IPS DF 19.7 (cell line): ENCODE results near the gene NASP.

Experiments
- DNase-seq: peaks from one replicate; pipeline ENCODE4 v3.0.0-alpha.2; 2013; ENCODE audit warnings: low read depth, low spot score

Gene NASP

DNA sequence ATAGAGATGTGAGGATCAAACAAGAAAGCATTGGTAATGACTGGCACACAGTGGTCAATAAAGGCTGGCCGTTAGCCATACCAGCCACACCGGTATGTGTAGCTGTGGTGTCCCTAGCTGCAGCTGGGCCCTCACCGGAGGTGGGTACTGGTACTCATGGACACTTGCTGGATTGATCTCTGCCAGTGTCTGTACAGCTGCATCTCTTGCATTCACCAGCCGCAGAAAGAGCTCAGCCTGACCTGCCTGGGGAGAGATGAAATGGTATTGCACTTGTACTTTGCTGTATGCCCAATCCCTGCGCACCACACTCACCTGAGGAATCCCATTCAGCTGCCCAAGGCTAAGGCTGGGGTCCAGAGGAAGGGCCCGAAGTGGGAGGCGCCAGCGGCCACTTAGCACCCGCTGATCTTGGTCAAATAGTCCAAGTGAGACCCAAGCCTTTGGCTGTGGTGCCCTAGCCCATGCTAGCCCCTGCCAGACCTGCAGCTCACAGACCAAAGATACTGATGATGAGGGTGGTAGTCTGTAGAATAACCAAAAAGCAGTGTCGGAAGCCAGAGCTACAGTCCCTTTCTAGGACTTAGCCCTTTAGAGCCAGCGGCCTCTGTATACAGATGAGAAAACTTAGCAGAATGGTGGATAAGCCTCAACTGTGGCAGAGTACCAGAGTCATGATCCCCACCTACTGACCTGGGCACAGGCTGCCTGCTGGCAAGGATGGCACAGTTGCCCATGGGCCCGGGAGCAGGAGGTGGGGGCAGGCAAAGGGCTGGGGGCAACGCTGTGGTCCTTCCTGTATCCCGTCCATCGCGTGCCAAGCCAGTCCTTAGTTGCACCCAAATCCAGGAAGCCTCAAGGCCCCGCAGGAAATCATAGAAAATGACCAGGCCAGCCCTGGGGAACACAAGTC is 37.0 kb downstream of the NASP start:
- no peak for DNase-seq

DNA sequence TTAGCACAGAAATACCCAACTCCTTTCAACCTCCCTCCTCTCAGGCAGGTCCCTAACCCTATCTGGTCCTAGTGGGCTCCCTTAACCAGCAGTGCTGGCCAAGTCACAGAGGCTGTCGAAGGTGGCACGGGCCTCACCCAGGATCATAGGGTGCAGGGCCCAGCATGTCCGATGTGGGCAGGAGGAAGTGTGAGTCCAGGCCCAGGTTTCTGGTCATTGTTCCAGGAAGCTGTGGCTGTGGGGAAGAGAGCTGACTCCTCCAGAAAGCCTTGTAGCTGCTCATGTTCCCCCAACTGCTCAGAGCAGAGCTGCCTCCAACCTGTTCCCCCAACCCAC is 37.6 kb downstream of the NASP start:
- no peak for DNase-seq

DNA sequence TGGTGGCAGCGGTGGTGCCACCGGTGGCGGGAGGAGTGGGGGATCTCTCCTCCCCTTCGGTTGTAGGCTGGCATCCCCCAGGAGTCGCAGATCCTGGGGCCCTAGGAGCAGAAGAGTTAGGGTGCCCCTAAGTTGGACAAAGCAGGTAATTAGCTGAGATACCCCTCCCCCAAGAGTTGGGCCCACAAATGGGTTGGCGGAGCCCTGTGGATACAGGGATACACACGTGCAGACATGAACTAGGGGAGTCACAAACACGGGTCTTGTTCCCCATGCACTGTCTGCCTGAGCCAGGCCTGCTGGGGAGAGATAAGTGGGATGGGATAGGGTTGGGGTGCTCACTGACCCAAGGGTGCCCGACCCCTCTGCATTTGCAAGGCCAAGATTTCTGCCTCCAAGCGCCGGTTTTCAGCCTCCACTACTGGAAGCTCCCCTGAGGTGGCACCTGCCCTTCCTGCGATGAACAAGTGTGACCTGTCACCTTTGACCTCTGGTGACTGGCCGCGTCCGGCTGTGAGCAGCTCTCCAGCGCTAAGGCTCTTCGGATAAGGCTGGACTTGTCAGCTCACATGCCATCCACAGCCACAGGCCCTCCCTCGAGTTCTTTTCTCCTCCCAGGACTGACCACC is 38.2 kb downstream of the NASP start:
- no peak for DNase-seq

DNA sequence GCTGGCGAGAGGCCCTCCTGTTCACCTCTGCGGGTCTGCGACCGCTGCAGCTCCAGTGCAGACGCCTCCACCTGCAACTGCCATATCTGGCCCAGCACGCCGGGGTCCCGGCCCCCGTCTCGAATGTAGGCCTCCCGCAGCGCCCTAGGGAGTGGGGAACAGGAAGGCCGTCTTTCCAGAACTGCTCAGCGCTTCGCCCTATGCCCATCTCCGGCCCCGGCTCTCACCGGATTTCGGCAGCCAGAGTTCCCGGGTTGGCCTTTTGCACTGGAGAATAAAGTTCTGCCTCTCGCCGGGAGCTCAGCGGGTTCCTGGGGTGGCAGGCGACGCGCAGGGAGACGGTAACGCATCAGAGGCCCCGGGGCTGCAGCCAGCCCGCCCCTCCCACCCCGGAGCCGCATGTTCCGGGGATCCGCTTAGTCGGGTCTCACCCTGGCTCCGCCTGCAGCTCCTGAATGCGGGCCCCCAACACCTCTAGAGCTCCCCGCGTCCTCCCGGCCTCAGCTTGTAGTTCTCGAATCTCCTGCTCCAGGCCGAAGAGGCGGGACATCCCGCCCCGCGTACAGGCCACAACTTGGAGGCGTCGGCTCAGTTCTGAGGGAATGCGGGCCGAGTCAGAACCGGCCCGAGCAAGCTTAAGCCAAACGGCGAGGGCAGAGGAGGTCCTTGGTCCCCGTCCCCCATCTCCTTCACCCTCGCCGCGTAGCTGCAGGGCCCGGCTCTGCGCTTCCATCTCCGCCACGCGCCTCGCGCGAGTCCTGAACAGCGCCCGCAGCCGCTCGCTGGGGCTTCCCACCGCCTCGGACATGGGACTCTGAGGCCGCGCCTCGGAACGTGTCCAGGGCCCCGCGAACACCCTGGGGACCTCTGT is 38.9 kb downstream of the NASP start:
- DNase-seq: no peak

DNA sequence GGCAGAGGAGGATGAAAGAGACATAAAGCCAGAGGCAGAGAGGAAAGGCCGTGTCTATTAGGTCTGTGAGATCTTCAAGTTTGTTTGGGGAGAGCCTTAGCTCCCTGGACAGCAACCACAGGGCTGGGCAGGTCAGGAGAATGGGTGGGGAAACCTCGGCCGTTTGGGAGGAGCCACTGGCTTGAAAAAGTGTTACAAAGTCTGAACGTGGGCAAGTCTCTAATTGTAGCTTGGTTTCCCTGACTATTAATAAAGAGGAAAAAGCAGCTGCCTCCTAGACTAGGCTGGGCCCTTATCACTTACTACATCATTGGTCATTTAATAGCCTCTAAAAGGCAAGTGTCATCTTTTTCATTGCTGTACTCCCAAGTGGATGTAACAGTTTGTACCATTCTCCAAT is 40.1 kb downstream of the NASP start, which contains the start of gene CCDC17:
Gene CCDC17 (minus strand): TSS at position 83 of the 400 bp plus-strand sequence. CDS start 145 bp downstream, outside the sequence.
- DNase-seq: no peak

DNA sequence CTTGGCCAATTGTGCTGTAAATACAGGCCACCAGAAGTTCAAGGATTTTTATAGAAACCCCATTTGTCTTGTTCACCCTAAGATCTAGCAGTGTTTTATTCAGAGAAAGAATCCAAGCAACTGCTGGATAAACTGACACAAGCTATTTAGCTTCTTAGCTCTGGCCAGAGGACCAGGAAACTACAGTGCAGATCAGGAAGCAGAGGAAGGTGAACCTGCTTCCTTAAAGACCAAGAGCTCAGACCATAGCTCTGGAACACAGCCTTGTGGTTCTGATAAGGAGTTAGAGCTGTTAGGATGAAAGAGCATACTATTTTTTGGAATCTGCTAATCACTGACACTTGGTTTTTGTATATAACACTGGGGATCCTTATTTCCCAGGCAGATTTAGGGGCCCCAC is 45.2 kb downstream of the NASP start:
- no peak for DNase-seq

DNA sequence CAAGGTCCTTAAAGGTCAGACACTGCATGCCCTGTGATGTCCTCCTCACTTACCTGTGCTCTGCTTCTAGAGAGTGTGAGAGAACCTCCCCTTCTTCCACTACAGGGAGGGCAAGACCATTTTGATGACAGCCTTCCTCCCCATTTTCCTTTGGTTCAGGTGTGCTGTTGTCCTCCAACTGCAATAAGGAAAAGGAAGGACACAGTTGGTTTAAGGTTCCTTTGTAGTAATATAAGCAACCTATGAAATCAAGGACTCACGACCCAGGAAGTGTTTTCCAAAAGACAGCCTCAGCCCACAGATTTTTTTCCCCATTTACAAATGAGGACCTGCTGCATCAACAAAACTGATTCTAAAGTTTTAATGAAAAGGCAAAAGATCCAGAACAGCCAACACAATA is 46.6 kb downstream of the NASP start:
- DNase-seq: no peak

DNA sequence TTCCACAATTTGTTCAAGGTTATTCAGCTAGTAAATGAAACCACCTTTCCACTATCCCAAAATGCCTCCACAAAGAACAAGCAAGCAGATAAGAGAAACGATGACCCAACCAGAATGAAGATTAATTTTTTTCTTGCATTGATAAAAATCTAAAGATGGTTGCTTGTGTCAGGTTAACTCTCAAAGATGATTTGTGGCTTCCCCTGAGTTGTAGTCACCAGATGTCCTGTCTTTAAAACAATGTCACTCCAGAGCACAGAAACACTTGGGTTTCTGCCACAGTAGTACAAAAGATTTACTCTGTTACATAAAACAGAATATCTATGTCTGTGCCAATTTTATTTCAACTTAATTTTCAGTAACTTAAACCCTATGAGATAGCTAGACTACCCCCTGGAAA is 51.4 kb downstream of the NASP start:
- no peak for DNase-seq

DNA sequence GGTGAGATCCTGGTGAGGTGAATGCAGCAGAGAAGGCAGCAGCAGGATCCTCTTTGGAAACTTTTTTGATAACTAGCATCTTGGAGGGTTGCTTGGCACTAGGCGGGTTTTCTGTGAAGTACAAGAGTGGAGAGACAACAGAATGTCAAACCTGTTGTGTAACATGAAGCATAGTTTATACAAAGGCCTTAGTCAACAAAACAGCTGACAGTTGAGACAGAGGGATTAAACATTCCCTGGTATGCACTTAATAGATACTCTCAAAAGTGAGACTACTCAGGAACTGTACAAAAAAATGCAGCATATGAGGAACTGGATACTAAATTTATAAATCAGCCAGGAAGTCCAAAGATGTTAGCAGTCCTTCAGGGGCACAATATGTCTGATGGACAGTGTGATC is 56.5 kb downstream of the NASP start:
- no peak for DNase-seq

DNA sequence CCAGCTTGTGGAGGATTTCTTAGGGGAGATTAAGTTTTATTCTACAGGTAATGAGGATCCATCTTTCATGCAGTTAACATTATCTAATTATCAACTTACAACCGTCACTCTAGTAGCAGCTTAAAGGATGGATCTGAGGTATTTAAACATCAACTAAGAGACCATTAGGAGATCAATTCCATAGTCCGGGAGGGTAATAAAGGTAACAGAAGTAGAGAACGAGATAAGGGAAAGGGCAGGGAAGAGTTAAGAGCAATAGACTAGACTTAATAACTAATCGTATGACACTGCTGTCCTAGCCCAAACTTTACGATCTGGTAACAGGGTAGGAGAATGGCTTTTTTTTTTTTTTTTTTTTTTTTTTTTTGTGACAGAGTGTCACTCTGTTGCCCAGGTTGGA is 59.5 kb downstream of the NASP start:
- DNase-seq: no peak

DNA sequence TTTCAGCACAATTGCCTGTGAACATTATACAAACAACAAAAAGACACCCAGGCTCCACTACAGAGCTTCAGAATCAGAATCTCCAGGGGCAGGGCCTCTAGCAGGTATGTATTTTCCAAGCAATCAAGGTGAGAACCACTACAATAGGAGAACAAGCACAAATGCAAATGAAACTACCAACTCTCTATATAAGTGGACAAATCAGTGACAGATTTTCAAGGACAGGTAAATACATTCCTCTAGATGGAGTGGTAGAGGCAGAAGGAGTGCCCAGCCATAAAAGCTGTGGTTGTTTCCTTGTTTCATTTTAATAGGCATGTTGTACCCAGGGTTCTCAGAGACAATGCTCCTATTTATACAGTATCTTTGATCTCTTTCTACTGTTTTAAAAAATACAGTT is 60.1 kb downstream of the NASP start:
- no peak for DNase-seq

DNA sequence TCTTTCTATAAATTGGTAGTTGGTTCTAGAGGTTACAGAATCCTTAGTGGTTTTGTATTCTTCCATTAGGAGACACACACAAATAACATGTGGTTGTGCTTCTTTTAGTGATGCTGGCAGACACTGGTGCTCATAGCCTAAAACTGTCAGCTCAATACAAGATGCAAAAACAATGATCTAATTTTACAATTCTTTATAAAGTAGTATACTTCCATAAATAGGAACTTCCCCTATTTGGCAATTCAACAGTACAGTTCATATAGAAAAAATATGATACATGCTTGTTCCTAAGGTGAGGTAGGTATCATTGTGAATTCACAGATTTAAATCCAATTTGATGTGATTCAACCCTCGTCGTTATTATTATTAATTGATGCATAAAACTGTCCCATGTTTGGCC is 60.8 kb downstream of the NASP start:
- DNase-seq: no peak

DNA sequence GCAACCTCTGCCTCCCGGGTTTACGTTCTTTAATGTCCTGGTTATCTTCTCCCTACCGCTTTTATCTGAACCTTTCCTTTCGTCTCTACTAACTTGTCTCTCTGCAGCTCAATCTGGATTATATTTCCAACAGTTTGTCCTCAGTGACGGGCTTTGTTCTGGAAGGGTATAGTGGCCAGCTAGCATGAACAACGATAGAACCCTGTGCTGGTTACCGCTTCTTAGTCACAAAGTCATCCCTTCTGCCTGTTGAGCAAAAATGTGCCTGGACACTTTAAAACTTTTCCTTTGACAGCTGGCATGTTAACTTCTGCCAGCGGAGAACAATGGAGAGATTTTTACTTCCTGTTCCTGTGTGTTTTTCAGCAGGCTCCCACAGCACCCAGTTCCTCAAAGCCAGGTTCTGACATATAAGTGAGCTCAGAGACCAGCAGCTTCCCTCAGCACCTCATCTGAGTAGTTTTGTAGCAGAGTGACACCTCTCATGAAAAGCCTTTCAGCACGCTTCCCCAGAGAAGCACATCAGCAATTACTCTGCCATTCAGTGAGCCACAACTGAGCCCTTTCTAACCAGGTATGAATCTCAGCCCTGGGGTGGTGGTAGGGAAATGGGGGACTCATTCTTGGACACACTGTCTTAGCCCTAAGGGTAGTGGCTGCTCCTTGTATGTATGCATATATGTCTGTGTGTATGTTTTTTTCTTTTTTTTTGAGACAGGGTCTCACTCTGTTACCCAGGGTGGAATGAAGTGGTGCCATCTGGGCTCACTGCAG is 63.6 kb downstream of the NASP start:
- DNase-seq: no peak

DNA sequence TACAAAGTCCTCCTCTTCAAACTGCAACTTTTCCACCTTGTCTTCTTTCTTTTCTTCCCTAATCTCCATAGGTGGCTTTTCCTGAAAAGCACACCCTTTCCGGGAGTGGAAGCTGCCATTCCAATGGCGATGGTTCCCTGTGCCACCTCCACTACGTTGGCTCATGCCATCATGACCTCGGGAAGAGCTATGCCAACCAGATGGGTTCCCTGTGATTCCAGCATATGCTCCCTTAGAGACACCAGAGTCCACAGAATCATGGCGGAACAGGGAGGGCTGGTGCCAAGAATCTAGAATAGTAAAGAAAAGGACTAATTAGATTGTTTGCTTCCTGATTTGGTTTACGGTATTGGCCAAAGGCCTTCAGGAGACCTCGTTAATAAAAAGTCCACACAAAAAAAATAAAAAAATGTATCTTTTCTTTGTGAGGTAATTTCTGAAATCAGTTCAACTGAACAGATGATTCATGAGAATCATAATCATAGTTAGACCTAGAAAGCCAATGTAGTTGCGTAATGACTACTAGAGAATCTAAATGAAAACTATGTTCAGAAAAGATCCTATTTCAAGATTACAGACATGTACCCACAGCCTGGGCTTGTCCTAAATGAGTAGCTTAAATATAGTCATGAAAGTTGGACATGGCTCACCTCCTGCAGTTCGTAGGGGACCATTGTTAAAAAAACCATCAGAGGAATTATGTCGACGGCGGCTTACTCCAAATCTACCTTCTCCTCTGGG is 70.9 kb downstream of the NASP start:
- no peak for DNase-seq

DNA sequence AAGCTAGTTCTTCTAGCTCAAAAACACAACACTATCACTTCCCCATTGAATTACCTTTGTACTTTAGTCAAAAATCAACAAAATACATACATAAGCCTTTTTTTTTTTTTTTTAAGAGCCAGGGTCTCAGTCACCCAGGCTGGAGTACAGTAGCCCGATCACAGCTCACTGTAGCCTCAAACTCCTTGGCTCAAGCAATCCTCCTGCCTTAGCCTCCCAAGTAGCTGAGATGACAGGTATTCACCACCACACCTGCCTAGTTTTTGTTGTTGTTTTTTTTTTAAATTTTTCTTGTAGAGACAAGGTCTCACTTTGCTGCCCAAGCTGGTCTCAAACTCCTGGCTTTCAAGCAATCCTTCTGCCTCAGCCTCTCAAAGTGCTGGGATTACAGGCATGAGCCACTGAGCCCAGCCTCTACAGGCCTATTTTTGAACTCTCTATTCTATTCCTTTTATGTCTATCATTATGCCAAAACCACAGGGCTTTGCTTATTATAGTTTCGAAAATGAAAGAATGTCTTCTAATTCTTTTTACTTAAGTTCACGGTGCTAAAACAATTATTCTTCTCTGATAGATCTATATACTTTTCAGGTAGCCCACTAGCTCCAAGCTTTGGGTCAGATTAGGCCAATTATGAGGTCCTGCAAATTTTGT is 72.9 kb downstream of the NASP start:
- no peak for DNase-seq

DNA sequence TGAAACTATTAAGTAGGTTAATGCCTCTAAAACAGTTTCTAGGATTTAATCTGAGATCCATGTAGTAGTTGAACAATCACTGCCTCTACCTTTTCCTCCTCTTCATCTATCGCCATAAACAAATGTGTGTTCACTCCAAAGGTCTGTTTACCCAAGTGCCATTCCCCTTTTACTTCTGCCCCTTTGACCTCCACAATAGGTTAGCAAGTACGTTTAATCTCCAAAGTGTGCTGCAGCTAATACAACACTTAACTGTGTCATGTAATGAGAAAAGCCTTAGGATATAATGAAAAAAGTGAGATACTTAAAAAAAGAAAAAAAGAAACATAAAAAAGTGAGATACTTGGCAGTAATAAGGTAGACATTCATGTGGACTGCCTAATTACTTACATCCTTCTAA is 74.3 kb downstream of the NASP start:
- DNase-seq: no peak

DNA sequence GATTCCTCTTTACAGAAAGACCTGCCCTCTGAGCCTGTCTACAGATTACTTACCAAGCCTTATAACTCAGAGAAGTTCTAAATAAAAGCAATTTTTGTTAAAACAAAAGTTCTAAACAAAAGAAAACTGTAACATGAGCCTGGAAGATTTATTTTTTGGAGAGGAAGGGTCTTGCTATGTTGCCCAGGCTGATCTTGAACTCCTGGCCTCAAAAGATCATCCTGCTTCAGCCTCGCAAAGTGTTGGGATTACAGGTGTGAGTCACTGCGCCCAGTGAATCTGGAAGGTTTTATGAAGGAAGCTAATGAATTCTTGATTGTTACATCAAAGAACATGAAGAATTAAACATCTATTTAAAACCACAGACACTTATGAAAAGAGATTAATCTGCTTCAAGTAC is 75.4 kb downstream of the NASP start:
- DNase-seq: no peak

DNA sequence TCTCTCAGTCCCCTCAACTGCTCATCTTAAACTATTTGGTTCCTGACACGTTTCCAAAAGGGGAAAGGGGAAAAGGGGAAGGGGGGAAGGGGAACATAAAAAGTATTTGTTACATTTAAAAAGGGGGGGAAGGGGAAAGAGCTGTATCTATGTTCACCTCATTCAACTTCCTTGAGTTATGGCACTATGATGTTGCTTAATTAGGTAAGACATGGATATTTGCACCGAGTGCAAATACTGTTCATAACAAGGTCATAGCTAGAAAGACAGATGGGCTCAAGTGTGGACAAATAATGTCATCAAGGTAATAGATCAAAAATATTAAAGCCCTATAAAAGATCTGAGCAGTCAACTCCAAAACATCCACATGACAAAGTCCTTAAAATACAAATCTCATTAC is 76.5 kb downstream of the NASP start:
- DNase-seq: no peak

DNA sequence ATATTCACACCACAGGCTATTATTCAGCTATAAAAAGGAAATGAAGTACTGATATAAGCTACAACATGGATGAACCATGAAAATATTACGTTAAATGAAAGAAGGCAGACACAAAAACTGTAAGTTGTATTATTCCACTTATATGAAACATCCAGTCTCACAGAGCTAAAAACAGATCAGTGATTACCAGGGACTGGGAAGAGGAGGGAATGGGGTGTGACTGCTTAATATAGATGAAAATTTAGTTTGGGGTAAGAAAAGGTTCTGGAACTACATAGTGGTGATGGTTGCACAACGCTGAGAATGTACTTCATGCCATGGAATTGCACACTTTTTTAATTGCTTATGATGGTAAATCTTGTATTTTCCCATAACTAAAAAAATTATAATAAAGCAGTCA is 83.0 kb downstream of the NASP start:
- DNase-seq: no peak
